Stimulated activated CD4-positive, alpha-beta T cell treated with anti-CD3 and anti-CD28 coated beads, TNF-alpha, amount 100 ng/mL, for 24 hours (primary cell): Measurements from ENCODE around the gene COBL.
"Not testable (repeated sequence)": the region's sequence is repeated elsewhere in the genome, so short reads cannot be mapped to it uniquely, and the experiment has no call there.

Source experiments
- DNase-seq, 3 experiments: peaks; one replicate each; pipeline ENCODE4 v3.0.0-alpha.2; 2020; ENCODE audit warnings: low read depth in 3 of 3

Gene COBL

GRCh38 chr7:51230723-51231122 is 85.9 kb downstream of the COBL start:
- DNase-seq = no peak

DNA sequence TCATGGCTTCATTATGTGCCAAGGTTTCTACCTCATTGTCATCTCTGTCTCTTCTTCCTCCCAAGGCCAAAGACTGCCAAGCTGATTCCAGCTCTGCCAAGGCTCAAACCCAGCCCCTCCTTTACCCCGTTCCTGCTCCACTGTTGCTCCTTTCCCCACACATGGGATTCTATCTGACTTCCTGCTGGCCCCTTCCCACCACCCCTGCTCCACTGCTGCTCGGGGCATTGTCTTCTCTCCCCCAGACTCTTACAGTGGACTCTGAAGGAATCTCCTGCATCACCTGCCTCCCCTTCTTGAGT is 86.3 kb downstream of the COBL start:
- no peak for DNase-seq

- no peak for DNase-seq
Observed at GRCh38 chr7:51229620-51230323, 86.8 kb downstream of the COBL start.

DNA sequence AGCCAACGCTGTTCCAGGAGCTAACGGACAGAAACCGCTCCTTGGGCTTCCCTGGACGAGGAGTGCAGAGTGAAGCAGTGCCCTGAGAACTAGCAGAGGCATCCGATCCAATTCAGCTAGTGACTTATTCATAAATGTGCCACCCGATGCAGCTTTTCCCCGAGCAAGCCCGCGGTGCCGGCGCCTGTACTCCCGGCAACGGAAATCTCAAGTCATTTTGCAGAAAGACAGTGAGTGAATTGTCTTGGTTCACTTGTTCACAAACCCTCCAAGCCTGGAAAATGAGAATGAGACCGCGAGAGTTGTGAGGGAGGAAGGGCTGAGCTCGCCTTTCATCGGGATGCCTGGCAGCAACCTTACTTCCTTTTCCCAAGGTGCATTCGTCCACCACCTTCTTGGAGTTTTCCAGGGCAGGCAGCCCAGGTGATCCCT is 87.5 kb downstream of the COBL start:
- DNase-seq = no peak

DNA sequence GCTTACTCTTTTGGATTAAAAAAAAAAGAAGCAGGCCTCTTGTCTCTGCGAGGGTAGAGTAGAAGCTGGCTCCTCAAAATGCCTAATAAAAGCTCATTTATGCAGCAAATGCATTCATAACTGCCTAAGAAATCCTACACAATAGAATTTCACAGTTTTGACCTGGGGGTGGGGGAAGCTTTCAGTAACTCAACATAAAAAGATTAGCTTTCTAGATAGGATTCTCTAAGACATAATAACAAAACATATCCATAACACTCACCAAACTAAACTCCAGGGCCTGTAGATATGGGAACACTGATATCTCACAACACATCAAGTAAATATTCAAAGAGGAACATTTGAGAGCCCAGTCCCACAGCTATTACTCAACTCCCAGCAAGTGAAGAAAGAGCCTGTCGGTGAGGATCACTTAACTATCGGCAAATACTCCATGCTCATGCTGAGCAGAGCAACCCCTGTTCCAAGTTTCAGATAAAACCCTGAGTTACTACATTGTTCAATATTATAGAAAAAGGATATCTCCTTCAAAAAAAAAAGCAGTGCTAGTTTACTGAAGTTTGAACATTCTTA is 88.1 kb downstream of the COBL start:
- DNase-seq = no peak

DNA sequence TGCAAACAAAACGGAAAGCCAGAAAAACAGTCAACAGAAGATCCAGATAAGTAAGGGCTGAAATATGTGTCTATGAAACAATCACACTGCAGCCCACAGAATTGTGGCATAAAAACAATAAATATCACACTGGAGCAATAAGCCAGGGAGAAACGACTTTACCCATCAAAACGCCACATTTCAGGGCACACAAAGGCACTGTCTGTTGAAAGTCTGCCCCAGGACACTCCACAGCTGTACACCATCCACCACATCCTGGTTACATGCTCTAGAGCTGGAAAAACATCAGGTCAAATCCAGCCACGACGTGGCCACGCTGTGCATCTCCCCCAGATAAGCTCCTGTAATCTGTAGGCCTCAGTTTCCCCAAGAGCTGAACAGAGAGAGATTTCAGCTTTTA is 88.7 kb downstream of the COBL start:
- DNase-seq = no peak

- no peak for DNase-seq
Observed at GRCh38 chr7:51226916-51227535, 89.6 kb downstream of the COBL start.

- DNase-seq = no peak
Observed at GRCh38 chr7:51226063-51226755, 90.4 kb downstream of the COBL start.

- no peak for DNase-seq
Observed at GRCh38 chr7:51224811-51225595, 91.6 kb downstream of the COBL start.

GRCh38 chr7:51223505-51223904 is 93.1 kb downstream of the COBL start:
- DNase-seq = no peak

GRCh38 chr7:51222916-51223315 is 93.7 kb downstream of the COBL start:
- DNase-seq = no peak

DNA sequence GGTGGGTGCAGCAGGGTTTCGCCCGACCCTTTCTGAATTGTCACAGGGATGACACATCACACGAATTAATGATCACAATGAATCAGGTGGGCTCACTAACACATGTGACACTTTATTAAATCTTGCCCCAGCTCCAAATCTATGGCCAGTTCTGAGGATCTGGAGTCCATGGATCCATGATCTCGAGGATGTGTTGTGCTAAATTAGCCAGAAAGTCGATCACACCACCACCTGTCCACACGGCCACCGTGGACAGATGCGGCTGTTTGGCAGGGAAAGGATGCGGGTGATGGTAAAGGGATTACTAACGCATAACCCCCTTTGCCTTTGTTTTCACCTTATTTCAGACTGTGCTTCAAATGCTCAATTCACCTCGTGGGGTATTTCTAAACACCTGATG is 96.4 kb downstream of the COBL start:
- DNase-seq = no peak

- no peak for DNase-seq
Observed at GRCh38 chr7:51219261-51219988, 97.2 kb downstream of the COBL start.

GRCh38 chr7:51217804-51218203 is 98.8 kb downstream of the COBL start:
- no peak for DNase-seq

- no peak for DNase-seq
Observed at GRCh38 chr7:51214098-51214497, 102.5 kb downstream of the COBL start.

GRCh38 chr7:51213618-51214017 is 103.0 kb downstream of the COBL start:
- no peak for DNase-seq

DNA sequence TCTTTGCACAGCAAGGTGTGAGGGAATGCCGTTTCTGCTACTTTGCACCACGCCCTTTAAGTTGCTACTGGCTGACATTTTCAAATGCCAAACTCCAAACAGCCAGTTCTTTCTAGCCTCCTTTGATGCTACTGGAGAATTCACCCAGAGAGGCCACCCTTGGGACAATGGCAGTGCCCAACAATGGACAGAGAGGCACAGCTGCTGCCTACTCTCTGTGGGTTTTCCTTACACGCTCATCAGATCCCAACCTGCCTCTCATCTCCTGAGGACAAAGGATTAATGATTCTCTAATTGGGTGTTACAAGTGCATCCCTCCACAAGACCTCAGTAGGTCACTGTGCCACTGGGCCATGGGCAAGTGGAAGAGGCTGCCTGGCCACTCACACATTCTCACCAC is 105.8 kb downstream of the COBL start:
- no peak for DNase-seq

DNA sequence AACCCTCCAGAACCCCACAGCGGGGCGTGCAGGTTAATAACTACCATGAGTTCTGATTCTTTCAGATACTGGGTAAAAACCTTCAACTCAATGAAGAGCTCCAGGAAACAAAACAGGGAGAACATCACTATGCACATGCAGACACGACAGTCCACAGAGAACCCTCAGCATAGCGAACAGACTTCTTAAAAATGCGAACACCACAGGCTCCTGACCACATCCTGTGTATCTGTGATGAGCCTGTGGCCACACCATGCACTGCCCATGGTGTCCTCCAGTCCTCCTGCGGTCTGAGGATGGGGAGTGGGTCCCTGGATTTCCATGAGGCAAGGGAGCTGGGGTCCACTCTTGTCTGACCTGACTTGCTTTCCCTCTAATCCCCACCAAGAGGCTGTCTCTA is 107.2 kb downstream of the COBL start:
- DNase-seq = no peak

GRCh38 chr7:51208125-51208524 is 108.5 kb downstream of the COBL start:
- DNase-seq = not testable (repeated sequence)

DNA sequence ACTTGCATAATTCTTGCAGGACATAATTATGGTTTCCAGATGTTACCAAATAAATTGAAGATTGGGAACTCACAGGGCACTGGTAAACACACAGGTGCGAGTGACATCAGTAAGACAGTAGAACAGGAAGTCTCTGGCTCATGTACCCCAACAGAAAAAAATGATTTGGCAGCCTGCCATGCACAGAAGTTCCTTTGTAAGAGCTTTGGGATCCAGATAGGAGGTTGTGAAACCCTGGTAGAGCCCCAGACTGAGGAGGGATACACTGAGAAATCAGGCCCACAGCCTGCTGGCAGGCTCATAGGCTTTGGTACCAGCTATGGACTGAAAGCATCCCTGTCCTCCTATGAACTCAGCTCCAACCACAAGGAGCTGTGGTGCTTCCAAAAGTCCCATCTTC is 118.0 kb downstream of the COBL start:
- DNase-seq = no peak

- DNase-seq = no peak
Observed at GRCh38 chr7:51190969-51191368, 125.6 kb downstream of the COBL start.
